ENCODE data around the gene CYSLTR1.
"Not testable (repeated sequence)": the region's sequence is repeated elsewhere in the genome, so short reads cannot be mapped to it uniquely, and the experiment has no call there.

CYSLTR1 gene, protein sequence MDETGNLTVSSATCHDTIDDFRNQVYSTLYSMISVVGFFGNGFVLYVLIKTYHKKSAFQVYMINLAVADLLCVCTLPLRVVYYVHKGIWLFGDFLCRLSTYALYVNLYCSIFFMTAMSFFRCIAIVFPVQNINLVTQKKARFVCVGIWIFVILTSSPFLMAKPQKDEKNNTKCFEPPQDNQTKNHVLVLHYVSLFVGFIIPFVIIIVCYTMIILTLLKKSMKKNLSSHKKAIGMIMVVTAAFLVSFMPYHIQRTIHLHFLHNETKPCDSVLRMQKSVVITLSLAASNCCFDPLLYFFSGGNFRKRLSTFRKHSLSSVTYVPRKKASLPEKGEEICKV

GRCh38 chrX:78327370-78328086, at the start of gene CYSLTR1:
CYSLTR1 (minus strand) TSS chrX:78327611; CDS start chrX:78273746, 53,865 bp downstream.
- no peak for DNase-seq

DNA sequence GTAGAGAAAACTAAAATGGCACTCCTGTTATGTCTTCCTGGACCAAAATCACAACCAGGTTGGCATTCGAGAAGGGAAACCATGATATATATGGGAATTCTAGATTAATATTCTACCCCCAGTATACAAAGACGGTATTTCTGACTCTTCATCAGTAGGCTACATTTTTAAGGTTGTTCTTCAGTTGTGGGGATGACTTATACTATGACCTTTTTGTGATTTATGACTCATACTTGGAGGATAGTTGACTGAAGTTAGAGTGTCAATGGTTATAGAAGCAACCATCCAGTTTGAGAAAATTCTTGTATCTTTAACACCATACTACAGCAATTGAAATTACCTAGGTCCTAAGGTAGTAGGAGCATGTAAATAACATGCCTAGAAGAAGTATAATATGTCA, 49.8 kb upstream of the CYSLTR1 start:
- no peak for DNase-seq

GRCh38 chrX:78375894-78376293, 48.5 kb upstream of the CYSLTR1 start:
- DNase-seq: no peak

DNA sequence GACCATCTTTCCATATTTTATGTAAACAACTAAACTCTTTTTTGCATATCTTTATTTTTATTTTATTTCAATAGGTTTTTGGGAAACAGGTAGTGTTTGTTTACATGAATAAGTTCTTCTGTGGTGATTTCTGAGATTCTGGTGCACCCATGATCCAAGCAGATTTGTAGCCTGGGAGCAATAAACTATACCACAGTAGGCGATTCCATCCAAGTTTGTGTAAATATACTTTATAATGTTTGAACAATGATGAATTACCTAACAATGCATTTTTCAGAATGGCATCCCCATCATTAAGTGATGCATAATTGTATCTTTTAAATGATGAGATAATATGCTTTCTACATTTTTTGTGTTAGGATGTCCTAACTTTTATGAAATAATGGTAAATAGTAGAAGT, 39.2 kb upstream of the CYSLTR1 start:
- no peak for DNase-seq

DNA sequence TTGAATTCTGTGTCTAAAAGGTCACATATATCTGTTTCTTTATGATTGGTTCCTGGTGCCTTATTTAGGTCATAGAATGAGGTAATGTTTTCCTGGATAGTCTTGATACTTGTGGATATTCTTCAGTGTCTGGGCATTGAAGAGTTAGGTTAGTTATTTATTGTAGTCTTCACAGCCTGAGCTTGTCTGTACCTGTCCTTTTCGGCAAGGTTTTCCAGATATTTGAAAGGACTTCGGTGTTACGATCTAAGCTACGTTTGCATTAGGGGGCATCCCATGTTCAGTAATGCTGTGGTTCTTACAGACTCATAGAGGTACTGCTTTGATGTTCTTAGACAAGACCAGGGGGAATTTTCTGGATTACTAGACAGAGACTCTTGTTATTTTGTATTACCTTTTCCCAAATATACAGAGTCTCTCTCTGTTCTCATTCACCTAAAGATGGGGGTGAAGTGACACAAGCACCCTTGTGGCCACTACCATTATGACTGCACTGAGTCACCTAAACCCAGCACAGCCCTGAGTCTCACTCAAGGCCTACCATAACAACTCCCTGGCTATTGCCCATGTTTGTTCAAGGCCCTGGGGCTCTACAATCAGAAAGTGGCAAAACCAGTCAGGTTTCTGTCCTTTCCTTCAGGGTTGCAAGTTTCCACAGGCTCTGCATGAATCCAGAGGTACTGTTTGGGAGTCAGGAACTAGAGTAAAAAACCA, 30.1 kb upstream of the CYSLTR1 start:
- DNase-seq: no peak

DNA sequence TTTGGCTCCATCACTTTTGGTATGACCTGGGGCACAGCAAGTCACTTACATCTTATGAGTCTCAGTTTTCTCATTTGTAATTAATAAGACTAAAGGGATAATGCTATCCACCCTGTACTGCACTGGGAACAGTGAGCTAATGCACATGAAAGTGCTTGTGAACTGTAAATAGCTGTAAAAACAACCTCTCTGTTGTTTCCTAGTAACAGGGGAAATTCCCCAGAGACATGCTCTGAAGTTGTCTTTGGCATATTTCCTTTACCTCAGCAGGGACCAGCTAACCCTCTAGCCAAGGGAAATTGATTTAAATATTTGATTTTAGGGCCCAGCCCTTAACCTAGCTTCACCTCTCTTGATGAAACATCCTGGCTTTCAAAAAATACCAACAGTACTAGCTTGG, 6.1 kb upstream of the CYSLTR1 start:
- DNase-seq: no peak

DNA sequence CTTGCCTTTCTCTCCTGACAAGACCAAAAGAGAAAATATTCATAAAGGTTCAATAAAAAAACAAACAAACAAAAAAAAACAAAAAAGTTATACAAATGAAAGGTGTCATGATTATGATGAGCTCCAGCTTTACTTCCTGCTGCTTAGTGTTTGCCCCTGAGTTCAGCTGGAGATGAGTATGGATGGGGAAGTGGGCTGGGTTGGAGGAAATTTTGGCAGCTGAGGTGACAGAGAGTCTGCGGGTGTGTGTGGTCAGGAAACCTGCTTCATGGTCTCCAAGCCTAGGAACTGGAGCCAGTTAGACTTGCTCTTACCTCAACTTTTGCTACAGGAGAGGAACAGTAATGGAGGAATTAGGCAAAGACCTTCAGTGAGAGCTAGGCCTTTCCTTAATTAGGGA, 4.3 kb upstream of the CYSLTR1 start:
- DNase-seq: no peak

DNA sequence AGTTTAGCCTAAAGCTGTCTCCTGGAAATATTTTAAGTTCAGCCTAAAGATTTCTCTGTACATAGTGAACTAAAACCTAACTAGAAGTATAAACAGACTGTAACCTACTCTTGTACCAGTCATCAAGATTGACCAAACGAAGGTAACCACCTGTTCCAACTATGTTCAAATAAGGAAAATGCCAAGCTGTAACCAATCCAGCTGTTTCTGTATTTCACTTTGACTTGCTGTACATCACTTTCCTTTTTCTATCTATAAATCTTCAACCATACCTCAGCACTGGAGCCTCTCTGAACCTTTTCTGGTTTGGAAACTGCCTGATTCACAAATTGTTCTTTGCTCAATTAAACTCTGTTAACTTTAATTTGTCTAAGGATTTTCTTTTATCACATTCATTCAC, 3.1 kb upstream of the CYSLTR1 start:
- DNase-seq: no peak

DNA sequence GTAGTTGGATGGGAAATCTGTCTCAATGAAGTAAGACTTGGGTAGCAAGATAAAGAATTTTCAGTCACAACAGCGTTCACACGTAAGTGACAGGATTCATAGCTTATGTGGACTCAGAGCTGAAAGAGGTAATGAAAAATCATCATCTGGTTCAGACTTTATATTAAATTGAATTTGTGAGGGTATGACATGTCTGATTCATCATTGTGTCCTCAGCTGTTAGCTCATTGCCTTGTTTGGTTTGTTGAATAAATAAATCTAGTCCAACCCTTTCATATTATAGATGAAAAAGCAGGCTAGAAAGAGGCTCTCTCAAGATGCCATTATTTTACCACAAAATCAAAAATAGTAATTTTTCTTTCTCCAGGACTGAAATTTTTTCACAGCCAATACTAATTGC, 2.7 kb upstream of the CYSLTR1 start:
- DNase-seq: no peak

- DNase-seq: no peak
Measured at GRCh38 chrX:78329486-78329885, 2.1 kb upstream of the CYSLTR1 start.

DNA sequence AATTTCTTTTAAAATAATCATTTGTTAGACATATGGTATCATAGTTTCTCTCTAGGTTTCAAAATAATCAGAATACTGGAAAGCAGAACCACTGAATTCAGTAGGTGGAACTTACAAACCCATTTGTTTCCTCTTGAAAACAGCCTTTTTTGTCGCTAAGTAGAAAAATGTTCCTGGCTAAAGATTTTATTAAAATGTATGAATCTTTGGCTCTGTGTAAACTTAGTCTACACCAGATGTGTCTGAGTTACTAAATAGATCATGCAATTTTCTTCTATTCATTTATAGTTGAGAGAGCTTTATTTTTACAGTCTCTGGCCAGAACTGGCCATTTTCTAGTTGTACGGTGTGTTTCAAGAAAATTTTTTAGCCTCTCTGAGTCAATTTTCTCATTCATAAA, 1.0 kb downstream of the CYSLTR1 start:
- DNase-seq: no peak

- DNase-seq: no peak
Measured at GRCh38 chrX:78322863-78323262, 4.5 kb downstream of the CYSLTR1 start.

GRCh38 chrX:78321809-78322208, 5.6 kb downstream of the CYSLTR1 start:
- no peak for DNase-seq

DNA sequence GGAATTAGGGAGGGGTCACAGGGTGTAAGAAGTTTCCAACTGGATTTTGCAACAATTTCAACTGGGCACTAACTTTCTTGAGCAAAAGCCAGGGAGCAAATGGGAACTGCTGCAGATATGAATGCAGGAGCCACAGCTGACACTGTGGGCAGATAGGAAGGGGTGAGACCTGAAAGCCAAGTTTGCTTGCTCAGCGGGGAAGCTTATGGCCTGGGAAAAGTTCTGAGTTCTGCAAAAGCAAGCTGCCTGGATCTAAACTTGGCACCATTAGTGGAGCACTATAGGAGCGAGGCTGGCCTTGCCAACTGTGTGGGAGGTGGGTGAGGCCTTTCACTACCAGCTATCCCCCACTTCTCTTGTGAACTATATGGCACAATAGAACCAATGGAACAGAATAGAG, 11.1 kb downstream of the CYSLTR1 start:
- no peak for DNase-seq

DNA sequence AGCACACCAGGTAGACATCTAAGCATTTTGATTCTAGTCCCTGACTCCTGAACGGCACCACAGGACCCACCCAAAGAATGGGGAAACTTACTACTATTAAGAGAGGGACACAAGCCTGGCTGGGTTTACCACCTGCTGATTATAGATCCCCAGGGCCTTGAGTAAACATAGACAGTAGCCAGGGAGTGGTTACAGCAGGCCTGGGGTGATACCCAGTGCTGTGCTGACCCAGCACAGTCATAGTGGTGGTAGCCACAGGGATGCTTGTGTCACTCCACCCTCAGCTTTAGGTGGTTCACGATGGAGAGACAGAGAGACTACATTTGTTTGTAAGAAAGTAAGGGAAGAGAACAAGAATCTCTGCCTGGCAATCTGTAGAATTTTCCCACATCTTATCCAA, 11.7 kb downstream of the CYSLTR1 start:
- DNase-seq: no peak

GRCh38 chrX:78314561-78314960, 12.8 kb downstream of the CYSLTR1 start:
- no peak for DNase-seq

- DNase-seq: no peak
Measured at GRCh38 chrX:78313526-78313925, 13.9 kb downstream of the CYSLTR1 start.

DNA sequence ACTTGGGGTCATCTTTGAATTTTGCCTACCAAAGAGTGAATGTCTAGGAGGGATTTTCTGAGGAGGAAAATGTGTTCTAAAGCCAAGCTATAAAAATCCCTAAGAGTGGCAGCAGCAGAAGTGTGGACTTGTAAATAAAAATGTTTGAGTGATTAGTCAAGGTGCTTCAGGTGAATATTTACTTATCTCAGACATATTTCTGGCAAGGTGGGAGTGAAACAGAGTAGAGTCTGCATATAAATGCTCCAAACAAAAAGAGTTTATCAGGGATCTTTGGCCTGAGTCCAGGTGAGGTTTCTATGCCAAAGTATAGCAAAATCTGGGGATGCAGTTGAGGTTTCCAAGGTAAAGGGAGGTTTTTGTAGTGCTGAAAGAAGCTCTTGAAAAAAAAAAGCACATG, 19.7 kb downstream of the CYSLTR1 start:
- DNase-seq: no peak

- no peak for DNase-seq
Measured at GRCh38 chrX:78303086-78303485, 24.3 kb downstream of the CYSLTR1 start.

DNA sequence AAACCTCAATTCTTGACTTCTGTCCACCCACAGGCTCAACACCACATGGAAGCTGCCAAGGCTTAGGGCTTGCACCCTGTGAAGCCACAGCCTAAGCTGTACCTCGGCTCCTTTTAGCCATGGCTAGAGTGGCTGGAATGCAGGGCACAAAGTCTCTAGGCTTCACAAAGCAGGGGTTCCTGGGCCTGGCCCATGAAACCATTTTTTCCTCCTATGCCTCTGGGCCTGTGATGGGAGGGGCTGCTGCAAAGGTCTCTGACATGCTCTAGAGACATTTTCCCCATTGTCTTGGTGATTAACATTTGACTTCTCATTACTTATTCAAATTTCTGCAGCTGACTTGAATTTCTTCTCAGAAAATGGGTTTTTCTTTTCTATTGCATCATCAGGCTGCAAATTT, 26.5 kb downstream of the CYSLTR1 start:
- not testable (repeated sequence) for DNase-seq

- DNase-seq: no peak
Measured at GRCh38 chrX:78283511-78283910, 43.9 kb downstream of the CYSLTR1 start.

- DNase-seq: no peak
Measured at GRCh38 chrX:78237127-78237526, 90.3 kb downstream of the CYSLTR1 start.

DNA sequence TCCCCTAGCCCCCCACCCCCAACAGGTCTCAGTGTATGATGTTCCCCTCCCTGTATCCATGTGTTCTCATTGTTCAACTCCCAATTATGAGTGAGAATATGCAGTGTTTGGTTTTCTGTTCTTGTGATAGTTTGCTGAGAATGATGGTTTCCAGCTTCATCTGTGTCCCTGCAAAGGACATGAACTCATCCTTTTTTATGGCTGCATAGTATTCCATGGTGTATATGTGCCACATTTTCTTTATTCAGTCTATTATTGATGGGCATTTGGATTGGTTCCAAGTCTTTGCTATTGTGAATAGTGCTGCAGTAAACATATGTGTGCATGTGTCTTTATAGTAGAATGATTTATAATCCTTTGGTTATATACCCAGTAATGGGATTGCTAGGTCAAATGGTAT, 101.4 kb downstream of the CYSLTR1 start:
- DNase-seq: not testable (repeated sequence)
